GM12892 (cell line): ENCODE measurements around the gene PTHLH.

Experiments
- POLR2A ChIP-seq: IDR thresholded peaks from 2 replicates; pipeline ENCODE4 v1.6.1; 2011; ENCODE audit warnings: low read depth, low read length, control low read depth
- POLR2AphosphoS5 ChIP-seq: IDR thresholded peaks from 2 replicates; pipeline ENCODE4 v1.6.1; 2011; ENCODE audit warnings: low read depth, low read length, control low read depth
- TAF1 ChIP-seq: IDR thresholded peaks from 2 replicates; pipeline ENCODE4 v1.6.1; 2011; ENCODE audit warnings: low read depth, mild to moderate bottlenecking, control low read depth, low read length, borderline replicate concordance

- TF ChIP-seq POLR2A, result no peak
- no peak for TF ChIP-seq TAF1
- TF ChIP-seq POLR2AphosphoS5, result no peak
Measured at GRCh38 chr12:27915536-27915935, 57.0 kb downstream of the PTHLH start.
